ENCODE data around the gene CACNA1C.

Gene CACNA1C

GRCh38 chr12:2453076-2453760 is 400.4 kb downstream of the CACNA1C start:
- Histone ChIP-seq H3K36me3 (no peaks in the 10 kb centered on the region), H3K9me3 (ENCODE audit: severe bottlenecking) (no peaks in the 10 kb centered on the region), H3K27ac (no peak overlapping the region), H3K27me3 (ENCODE audit: insufficient read depth, low read depth, severe bottlenecking) (no peaks in the 10 kb centered on the region), H3K4me3 (ENCODE audit: low read depth, low read length) (no peak overlapping the region)
- TF ChIP-seq, protein P1, sequence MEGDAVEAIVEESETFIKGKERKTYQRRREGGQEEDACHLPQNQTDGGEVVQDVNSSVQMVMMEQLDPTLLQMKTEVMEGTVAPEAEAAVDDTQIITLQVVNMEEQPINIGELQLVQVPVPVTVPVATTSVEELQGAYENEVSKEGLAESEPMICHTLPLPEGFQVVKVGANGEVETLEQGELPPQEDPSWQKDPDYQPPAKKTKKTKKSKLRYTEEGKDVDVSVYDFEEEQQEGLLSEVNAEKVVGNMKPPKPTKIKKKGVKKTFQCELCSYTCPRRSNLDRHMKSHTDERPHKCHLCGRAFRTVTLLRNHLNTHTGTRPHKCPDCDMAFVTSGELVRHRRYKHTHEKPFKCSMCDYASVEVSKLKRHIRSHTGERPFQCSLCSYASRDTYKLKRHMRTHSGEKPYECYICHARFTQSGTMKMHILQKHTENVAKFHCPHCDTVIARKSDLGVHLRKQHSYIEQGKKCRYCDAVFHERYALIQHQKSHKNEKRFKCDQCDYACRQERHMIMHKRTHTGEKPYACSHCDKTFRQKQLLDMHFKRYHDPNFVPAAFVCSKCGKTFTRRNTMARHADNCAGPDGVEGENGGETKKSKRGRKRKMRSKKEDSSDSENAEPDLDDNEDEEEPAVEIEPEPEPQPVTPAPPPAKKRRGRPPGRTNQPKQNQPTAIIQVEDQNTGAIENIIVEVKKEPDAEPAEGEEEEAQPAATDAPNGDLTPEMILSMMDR (IDR thresholded peaks at IDR 0.05; ENCODE audit: low read depth, low read length): no peak
- peak; percentile 70 for DNase-seq

- no peak for DNase-seq
- TF ChIP-seq, protein P1 (IDR thresholded peaks at IDR 0.05; ENCODE audit: low read depth, low read length): no peak
- Histone ChIP-seq H3K27ac (no peak overlapping the region), H3K4me3 (ENCODE audit: low read depth, low read length) (no peak overlapping the region), H3K27me3 (ENCODE audit: insufficient read depth, low read depth, severe bottlenecking) (no peaks in the 10 kb centered on the region), H3K9me3 (ENCODE audit: severe bottlenecking) (no peaks in the 10 kb centered on the region), H3K36me3 (no peaks in the 10 kb centered on the region)
Measured at GRCh38 chr12:2453761-2454090, 400.9 kb downstream of the CACNA1C start.

DNA sequence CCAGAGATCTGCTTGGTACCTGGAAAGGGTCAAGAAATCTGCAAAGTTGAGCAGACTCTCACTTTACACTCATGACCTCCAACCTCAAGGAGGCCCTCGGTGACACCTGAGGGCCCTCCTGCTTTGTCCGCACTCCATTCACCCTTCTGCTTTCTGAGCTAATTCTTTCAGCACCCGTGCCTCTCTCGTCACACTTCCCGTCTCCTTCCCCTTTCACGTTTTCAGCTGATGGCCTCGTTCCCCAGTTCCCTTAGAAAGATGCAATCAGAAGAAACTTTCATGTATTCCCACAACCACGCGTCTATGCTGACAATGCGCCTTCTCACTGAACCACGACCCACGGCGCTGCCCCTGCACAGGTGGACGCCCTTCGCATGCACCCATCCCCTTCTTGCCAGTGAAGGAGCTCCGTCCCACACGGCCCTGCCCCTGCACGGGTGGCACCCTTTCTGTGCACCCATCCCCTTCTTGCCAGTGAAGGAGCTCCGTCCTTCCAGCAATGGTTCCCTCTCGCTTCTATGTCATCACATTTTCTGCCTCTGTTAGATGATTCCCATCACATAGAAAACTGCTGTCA is 401.9 kb downstream of the CACNA1C start:
- H3K9me3 ChIP-seq (ENCODE audit: severe bottlenecking): no peaks in the 10 kb centered on the region
- H3K27ac ChIP-seq: no peak overlapping the region
- no peak overlapping the region for H3K4me3 ChIP-seq (ENCODE audit: low read depth, low read length)
- no peak for DNase-seq
- H3K36me3 ChIP-seq: no peaks in the 10 kb centered on the region
- TF ChIP-seq, protein P1 (IDR thresholded peaks at IDR 0.05; ENCODE audit: low read depth, low read length): no peak
- H3K27me3 ChIP-seq (ENCODE audit: insufficient read depth, low read depth, severe bottlenecking): no peaks in the 10 kb centered on the region

DNA sequence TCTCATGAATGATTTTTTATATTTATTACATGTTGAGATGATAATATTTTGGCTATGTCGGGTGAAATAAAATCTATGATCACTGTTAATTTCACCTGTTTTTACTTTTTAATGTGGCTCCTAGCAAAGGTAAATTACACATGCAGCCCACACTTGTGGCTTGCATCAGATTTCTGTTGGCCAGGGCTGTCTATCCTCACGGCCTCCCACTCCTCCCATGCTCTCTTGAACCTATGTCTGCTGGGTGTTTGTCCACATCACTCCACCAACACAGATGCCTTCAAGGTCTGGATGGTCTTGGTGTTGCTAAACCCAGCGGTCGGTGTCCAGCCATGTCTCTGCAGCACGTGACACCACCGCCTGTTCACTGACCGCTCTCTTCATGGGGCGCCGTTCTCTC is 402.6 kb downstream of the CACNA1C start:
- no peak for DNase-seq

DNA sequence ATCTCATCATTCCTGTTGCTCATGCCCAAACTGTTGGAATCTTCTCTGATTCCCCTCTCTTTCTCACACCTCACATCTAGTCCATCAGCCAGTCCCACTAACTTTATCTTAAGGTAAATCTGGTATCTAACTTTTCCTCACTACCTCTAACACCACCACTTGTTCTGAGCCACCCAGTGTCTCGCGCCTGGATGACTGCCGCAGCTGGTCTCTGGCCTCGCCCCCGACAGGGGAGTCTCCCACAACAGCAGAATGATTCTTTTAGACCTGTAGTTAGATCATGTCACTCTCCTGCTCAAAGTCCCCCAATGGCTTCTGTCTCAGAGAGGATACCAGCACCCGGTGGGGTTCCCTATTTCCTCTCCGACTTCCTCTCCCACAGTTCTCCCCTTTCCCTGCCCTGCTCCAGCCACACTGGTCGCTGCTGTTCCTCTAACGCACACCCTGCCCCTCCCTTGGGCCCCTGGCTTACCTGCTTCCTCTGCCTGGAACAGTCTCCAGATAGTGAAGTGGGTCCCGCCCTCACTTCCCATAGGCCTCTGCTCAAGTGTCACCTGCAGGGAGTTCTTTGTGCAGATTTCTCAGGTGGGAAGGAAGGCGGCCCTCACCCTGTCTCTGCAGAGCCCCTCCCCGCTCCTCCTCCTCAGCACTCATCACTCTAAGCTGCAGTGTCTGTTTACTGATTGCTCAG is 403.5 kb downstream of the CACNA1C start:
- Histone ChIP-seq H3K27ac (peak overlapping the region; percentile 90), H3K36me3 (no peaks in the 10 kb centered on the region), H3K27me3 (ENCODE audit: insufficient read depth, low read depth, severe bottlenecking) (no peaks in the 10 kb centered on the region), H3K4me3 (ENCODE audit: low read depth, low read length) (no peak overlapping the region), H3K9me3 (ENCODE audit: severe bottlenecking) (no peaks in the 10 kb centered on the region)
- TF ChIP-seq, protein P1 (IDR thresholded peaks at IDR 0.05; ENCODE audit: low read depth, low read length): no peak
- no peak for DNase-seq

More for the DNA sequence above, 402.6 kb downstream of the CACNA1C start:
- H3K4me3 ChIP-seq (ENCODE audit: low read depth, low read length): no peak overlapping the region
- no peaks in the 10 kb centered on the region for H3K27me3 ChIP-seq (ENCODE audit: insufficient read depth, low read depth, severe bottlenecking)
- H3K36me3 ChIP-seq: no peaks in the 10 kb centered on the region
- TF ChIP-seq, protein P1 (IDR thresholded peaks at IDR 0.05; ENCODE audit: low read depth, low read length): no peak
- no peak overlapping the region for H3K27ac ChIP-seq
- H3K9me3 ChIP-seq (ENCODE audit: severe bottlenecking): no peaks in the 10 kb centered on the region
